Ramos (cell line): ENCODE measurements around the gene FGD2.

Experiments used
- in situ Hi-C: fragments of 300-500 bp; cut with MboI; formaldehyde crosslinking; loops from one replicate; pipeline ENCODE4 v1.14.3; 2022; ENCODE audit warnings: low sequenced_read_pairs; ENCODE audit not compliant: unreplicated experiment

Gene FGD2

DNA sequence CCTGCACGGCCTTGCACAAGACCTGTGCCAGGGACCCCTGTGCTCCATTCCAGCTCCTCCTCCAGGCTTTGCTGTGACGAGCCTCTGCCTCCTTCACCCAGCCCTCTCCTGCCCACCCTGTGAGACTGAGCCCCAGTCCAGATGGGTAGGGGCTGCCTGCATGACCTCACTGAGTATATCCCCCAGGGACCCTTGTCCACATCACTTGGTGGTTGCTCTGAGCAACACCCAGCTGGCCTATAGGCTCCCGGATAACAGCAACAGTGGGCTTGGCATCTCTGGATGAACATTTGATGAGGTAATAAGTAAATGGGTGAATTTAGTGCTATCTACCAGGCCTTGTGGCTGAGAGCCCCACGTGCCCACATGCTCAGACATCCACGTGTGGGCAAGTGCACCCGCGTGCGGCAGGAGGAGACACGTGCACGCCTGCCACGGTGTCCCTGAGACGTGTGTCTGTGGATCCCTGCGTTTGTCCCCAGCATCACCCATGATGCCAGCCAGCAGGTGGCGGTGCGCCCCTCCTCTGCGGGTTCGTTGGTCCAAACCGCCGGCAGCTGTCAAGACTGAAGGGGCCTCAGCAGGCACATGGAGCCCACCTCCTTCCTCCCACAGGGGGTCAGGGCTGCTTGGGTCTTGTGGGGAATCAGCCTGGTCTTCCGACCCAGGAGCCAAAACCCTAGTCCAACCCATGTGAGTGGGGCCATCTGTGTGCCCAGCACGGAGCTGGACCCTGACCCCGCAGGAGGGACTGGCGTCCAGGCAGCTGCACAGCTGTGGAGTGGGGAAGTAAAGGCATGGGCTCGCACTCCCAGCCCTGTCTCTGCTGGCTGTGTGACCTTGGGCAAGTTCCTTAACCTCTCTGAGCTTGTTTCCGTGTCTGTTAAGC, 45.9 kb downstream of the FGD2 start:
- in situ Hi-C loops = loop anchor here (5.0 to 10.0 kb wide), 2 partner anchors 121 to 153 kb away; partner anchors contain the start of gene PIM1

DNA sequence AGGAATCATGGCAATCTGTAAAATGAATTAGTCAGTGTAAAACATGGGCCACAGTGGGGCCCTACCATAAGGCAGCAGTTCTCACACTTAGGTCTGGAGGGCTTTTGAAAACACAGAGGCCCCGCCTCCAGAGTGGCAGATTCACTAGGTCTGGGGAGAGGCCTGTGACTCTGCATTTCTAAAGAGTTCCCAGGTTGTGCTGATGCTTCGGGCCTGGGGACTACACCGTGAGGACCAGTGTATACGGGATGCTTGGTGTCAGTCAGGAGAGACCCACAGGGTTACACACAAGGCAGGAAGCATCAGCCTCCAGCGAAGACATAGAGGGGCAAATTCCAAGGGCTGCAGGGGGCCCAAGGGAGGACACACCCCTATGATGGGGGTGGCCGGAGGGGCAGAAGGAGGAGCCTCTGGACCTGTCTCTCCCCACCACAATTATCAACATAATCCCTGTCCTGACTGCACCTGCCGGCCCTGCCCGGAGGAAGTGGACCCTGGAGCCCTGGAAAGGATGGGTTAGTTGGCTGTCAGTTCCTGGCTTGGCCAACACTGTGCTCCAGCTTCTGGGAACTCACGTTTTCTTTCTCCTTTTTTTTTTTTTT, 46.7 kb downstream of the FGD2 start:
- in situ Hi-C loops = loop anchor here (5.0 to 10.0 kb wide), 2 partner anchors 120 to 153 kb away; partner anchors contain the start of gene PIM1

DNA sequence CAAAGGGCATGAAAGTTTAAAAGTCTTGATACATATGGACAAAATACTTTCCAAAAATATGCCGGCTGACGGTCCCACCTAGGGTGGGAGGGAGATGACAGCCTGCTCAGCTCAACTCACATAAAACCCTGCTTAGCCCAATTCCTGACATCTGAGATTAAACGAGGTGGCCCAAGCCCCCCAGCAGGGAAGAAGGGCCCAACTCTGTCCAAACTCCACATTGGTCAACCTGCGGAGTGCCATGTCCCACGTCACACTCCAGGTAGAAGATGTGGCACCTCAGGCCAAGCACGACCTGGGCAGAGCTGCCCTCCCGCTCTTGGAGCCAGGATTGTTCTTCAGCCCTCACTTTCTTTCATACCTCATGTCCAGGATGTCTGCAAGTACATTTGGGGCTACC, 48.2 kb downstream of the FGD2 start:
- in situ Hi-C loops = loop anchor here (5.0 to 10.0 kb wide), 2 partner anchors 119 to 151 kb away; partner anchors contain the start of gene PIM1

DNA sequence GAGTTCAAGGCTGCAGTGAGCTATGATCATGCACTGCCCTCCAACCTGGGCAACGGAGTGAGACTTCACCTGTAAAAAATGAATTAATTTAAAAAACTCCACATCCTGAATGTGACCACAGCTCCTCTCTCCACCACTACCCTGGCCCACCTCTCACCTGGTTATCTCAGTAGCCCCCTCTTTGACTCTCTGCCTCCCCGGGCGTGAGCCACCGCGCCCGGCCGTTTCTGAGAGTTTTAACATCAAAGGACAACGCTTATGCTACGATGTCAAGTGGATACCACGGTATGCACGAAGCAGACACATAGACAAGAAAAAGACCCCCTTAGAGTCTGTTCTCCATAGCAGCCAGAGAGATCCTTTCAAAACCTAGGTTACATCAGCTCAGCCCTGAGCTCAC, 48.7 kb downstream of the FGD2 start:
- in situ Hi-C loops = loop anchor here (5.0 to 10.0 kb wide), 2 partner anchors 118 to 151 kb away; partner anchors contain the start of gene PIM1

DNA sequence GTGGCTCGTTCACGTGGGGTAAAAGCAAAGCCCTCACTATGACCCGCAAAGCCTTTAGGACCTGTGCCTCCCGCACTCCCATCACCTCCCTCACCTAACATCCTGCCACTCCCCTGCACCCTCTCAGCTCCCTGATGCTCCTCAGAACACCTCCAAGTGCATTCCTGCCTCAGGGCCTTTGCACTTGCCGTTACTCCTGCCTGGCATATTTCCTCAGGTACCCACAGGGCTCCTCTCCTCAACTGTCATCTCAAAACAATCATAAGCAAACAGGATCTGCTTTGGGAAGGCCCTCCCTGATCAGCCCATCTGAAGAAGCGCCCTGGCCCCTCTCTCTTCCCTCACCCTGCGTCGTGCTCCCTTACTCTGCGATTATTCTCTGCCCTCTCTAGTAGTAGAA, 49.1 kb downstream of the FGD2 start:
- in situ Hi-C loops = loop anchor here (5.0 to 10.0 kb wide), 2 partner anchors 118 to 150 kb away; partner anchors contain the start of gene PIM1

DNA sequence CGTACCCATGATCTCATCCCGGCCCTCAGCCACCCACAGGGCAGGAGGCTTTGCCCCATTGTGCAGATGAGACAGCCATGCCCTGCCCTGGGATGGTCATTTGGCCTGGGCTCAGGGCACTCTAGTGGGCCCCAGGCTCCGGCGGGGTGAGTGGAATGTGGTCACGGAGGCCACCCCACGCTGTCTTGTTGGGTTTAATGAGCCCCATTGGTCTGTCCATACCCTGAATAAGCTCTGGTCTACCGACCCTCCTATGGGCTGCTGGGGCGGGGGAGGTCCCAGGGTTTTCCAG, 50.6 kb downstream of the FGD2 start:
- in situ Hi-C loops = loop anchor here (10.0 kb wide), 1 partner anchor 149 kb away; no protein-coding TSS in a partner anchor

DNA sequence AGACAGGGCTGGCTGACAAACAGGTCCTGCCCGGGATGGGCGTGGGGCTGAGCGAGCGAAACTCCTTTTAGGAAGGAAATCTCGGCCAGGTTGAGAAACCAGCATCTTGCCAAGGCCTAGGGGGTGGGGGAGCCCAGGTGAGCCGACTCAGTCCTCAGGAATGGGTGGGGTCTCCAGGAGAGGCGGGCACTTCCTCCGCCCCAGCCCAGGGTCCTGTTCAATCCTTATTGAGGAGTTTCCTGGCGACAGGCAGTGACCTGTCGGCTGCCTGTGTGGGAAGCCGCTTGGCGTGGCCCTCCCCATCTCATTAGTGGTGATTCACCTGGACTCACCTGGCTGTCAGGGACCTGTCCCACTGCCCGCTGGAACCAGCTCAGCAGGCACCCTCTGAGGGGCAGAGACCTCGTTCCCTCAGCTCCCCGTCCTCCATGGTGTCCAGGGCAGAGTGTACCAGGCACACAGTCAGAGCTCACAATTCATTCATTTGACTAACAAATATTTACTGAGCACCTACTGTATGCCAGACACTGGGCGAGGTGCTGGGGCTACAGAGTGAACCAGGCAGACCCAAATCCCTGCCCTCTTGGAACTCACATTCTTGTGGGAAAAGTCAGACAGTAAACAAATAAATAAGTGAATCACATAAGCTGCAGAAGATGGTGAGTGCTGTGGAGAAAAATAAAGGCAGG, 51.1 kb downstream of the FGD2 start:
- in situ Hi-C loops = loop anchor here (10.0 kb wide), 1 partner anchor 148 kb away; no protein-coding TSS in a partner anchor

DNA sequence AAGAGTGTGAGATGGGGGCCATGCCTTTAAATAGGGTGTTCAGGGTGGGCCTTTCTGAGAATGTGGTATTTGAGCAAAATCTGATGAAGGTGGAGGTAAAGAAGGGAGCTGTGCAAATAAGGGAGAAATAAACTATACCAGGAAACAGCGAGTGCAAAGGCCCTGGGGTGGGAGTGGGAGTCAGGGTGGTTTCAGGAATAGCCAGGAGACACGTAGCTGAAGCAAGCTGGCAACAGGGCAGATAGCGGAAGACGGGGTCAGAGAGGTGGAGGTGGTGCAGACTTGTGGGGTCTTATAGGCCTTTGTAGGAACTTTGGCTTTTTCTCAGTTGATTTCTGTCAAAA, 51.6 kb downstream of the FGD2 start:
- in situ Hi-C loops = loop anchor here (10.0 kb wide), 1 partner anchor 148 kb away; no protein-coding TSS in a partner anchor

DNA sequence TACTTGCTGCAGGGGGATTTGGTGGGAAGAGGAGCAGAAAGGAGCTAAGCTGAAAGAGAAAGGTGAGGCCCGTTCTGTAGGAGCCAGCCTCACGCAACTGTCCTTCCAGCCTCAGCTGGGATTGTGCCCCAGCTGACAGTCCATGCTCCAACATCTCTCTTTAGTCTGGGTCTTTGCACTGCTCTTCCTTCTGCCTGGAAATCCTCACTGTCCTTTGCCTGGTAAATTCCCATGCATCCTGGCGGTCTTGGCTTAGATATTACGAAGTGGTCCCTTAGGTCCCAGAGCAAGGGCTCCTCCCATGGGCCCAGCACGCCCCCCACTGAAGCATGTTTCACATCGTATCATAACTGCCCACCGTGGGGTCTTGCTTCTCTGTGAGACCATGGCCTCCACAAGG, 52.2 kb downstream of the FGD2 start:
- in situ Hi-C loops = loop anchor here (10.0 kb wide), 1 partner anchor 147 kb away; no protein-coding TSS in a partner anchor

DNA sequence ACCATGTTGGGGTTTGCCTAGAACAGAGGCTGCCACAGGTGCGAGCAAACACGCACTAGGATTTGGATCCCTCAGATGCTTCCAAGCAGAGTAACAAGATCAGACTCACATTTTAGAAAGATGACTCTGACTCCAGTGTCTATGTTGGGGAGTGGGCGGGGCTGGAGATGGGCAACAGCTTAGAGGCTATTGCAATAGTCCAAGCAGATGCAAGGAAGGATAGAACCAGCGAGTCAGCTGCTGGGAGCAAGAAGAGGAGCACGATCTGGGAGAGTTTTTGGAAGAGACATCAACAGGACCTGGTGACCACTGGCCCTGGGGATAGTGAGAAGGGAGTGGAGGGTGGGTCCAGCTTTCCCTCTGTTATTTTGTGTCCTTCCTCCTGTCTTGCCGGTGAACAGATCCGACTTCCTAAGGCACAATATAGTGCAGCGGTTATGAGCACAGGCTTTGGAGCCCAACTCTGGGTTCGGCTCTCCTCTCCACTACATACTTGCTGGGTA, 52.7 kb downstream of the FGD2 start:
- in situ Hi-C loops = loop anchor here (10.0 kb wide), 1 partner anchor 147 kb away; no protein-coding TSS in a partner anchor

DNA sequence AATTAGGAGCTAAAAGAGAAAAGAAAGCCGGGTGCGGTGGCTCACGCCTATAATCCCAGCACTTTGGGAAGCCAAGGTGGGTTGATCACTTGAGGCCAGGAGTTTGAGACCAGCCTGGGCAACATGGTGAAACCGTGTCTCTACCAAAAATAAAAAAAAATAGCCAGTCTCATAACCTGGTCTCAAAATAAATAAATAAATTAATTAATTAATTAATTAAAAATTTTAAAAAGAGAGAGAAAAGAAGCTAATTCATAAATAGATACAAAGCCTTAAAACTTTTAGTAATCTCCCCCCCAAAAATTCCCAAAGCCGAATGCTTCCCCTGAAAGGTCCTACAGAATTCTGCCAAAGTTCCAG, 53.5 kb downstream of the FGD2 start:
- in situ Hi-C loops = loop anchor here (10.0 kb wide), 1 partner anchor 146 kb away; no protein-coding TSS in a partner anchor

DNA sequence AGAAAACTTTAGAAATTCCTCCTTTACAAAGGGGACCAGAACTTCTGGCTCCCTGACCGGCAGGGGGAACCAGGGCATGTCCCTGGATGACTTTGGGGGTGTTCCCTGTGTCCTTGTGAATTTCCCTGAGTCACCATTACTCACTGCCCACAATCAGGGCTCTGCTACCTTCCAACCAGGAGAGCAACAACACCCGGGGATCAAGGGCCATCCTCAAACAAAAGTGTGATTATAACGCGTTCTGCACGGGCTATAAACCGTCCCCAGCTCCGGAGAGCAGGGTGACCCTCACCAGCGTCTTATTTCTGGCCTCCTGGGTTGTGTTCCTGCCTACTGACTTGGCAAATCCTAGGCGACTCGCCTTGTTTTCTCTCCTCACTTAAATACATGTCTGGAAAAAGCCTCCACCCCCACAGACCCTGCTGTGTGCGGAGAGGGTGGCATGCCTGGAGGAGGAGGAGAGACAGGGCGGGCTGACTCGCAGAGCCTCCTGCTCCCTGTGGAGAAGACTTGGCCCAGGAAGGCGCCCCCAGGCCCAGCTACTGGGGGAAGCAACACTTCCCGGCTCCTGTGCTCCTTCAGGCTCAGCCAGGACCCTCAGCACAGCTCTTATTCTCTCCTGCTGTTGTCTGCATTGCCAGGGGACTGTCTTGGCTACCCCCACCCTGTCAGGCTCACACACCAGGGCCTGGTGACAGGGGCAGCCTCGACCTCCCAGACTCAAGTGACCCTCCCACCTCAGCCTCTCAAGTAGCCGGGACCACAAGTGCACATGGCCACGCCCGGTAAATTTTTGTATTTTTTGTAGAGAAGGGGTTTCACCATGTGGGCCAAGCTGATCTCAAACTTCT, 54.1 kb downstream of the FGD2 start:
- in situ Hi-C loops = loop anchor here (10.0 kb wide), 1 partner anchor 145 kb away; no protein-coding TSS in a partner anchor

DNA sequence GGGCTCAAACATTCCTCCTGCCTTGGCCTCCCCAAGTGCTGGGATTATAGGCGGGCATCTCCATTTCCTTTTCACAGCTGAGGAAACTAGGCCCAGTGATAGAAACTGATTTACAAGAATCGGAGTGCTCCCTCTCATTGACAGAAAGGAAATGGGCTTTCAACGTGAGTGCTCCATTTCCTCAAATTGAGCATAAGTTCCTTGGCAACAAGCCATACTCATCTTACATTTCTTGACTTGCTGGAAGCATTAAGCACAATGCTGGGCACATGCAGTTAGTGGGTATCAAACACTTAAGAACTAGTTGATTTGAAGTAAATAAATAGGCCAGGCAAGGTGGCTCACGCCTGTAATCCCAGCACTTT, 54.7 kb downstream of the FGD2 start:
- in situ Hi-C loops = no loop called here

DNA sequence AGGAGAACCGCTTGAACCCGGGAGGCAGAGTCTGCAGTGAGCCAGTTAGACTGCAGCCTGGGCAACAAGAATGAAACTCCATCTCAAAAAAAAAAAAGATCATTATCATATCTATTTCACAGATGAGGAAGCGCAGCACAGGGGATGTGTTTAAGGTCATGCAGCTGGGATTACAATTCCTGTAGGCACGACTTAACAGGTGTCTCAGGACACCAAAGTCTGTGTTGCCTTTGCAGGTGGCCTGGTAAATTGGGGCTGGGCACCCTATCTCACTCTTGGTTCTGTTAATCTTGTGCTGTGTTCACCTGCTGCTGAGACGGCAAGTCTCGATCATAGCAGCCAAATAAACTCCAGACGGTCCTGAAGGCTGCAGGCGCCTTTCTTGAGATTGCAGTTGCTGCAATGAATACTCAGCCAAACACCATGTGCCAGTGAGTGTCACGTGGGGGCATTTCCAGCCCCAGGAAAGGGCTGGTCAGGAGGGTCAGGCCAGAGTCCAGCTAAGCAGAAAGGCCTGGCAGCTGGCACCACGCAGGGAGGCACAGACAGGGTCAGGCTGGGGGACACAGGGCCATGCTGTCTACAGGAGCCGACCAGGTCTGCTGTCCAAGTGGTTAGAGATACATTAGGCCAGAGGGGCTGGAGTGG, 55.8 kb downstream of the FGD2 start:
- in situ Hi-C loops = no loop called here

DNA sequence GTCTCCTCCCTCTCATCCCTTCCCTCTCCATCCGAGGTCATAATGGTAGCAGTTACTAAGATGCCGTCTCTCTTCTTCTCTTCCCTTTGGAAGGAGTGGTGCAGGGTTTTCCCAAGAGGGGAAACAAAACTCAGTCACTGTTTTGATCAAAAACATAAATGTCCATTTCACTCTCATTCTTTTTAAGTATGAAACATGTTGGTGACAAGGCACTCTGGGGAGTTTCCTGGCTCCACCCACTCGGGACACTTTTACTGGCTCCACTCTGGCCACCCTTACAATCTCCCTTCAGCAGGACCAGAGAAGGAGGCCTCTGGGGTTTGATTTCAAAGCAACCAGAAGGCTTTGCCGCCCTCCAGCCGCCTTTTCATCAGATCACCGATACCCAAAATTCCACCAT, 57.0 kb downstream of the FGD2 start:
- in situ Hi-C loops = no loop called here

DNA sequence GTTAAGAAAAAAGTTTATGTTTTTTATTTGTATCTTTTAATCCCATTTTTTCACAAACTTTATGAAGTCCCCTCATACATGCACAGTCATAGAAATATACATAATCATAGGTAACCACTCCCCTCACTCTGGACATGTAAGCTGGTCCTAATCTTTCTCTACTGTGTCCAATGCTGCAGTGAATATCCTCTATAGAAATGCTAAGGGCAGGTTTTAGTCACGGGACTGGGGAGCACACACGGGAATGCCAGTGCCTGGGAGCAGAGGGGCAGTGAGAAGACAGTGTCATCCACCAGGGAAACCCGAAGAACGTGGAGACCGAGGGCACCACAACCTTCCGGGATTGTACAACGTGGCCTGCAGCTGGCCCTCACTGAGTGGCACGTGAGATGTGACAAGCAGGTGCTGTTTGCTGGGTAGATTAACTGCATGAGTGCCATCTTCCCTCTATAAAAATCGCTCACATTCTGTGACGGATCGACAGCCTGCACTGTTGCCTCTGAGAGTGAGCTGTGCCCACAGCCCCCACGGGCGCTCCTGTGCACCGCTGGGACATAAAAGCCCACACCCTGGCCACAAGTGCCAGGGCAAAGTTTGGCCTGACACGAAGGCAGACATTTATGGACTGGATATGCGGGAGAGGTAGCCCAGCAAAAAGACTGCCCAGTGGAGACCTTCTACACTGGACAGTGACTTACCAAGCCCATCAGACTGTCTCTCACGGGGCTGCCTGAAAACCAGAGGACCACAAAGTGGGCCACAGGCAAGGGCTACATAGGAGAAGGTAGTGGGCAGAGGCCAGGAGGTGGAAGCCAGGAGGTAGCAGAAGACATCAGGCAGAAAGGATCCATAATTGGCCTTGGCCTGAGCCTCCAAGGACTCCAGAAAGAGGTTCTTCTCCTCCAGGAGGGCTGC, 63.2 kb downstream of the FGD2 start:
- in situ Hi-C loops = no loop called here

DNA sequence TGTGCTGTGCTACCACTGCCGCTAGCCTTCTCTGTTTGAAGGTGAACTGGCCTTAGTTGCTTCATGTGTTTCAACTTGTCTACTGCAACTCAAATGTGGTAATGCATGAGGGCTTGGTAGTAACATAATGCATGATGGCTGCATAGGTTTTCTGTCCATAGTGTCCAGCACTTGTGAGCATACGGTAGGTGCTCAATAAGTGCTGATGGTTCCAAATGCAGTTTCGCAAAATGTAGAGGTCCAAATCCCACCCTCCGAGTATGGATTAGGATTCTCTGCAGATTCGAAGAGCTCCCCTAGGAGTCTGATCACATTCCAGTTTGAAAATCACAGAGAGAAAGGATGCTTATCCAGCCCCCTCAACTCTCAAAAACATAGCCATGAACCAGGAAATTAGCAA, 64.2 kb downstream of the FGD2 start:
- in situ Hi-C loops = no loop called here

DNA sequence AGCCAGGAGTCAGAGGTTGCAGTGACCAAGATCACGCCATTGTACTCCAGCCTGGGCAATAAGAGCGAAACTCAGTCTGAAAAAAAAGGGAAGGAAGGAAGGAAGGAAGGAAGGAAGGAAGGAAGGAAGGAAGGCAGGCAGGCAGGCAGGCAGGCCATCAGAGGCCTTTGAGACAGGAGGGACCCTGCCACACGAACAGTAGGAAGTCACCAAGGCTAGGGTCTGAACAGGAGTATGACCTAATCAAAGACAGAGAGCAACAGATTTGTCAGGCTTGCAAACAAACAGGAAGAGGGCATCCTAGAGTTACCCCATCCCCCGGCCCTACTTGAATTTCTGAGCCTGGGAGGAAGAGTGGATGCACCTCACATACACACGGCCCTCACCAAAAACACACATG, 67.1 kb downstream of the FGD2 start:
- in situ Hi-C loops = no loop called here
